Loucy (cell line): ENCODE measurements around the gene SAP30L.

Source experiments
- EZH2phosphoT487 ChIP-seq: fragments of 200-600 bp; IDR thresholded peaks from 2 replicates; pipeline ENCODE4 v1.6.1; 2018; ENCODE audit warnings: antibody characterized with exemption, mild to moderate bottlenecking, moderate library complexity, borderline replicate concordance
- TF ChIP-seq, protein P1 (sequence below): fragments of 200-600 bp; sonication (generic); conservative IDR thresholded peaks from 2 replicates; pipeline ENCODE4 v1.5.1; 2014; ENCODE audit warnings: mild to moderate bottlenecking, antibody characterized with exemption, low read length

DNA sequence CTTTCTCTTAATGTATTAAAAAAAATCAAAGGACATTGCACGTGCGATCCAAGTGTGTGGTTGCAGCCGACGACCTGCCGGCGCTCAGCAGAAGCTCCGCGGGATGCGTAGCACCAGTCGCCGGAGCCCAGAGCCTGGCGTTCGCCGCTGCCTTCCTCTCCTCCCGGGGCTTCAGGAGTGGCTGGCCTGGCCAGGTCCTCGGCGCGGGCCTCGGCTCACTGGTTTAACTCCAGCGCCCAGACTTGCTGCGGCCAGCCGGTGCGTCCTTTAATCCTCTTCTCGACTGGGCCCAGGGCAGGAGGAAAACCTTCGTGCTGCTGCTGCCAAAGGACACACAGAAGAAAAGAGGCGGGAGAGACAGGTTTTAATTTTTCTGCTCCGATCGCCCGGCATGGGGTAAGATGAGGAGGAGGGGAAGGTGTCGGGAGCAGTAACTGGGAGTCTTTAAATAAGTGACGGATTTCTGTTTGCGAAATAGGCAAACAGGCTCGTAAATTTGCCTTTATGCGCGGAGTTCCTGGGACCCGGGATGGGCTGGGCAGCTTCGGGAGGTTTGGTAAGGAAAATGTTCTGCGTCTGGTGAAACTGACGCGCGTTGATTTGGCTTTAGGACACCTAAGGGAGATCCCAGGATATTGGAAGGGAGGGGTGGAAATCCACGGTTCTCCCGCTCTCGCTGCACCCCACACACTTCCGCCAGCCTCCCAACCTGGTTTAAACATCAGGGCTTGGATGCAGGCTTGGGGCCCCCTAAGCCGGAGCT, 30.0 kb downstream of the SAP30L start:
- TF ChIP-seq, protein P1, sequence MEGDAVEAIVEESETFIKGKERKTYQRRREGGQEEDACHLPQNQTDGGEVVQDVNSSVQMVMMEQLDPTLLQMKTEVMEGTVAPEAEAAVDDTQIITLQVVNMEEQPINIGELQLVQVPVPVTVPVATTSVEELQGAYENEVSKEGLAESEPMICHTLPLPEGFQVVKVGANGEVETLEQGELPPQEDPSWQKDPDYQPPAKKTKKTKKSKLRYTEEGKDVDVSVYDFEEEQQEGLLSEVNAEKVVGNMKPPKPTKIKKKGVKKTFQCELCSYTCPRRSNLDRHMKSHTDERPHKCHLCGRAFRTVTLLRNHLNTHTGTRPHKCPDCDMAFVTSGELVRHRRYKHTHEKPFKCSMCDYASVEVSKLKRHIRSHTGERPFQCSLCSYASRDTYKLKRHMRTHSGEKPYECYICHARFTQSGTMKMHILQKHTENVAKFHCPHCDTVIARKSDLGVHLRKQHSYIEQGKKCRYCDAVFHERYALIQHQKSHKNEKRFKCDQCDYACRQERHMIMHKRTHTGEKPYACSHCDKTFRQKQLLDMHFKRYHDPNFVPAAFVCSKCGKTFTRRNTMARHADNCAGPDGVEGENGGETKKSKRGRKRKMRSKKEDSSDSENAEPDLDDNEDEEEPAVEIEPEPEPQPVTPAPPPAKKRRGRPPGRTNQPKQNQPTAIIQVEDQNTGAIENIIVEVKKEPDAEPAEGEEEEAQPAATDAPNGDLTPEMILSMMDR, result no peak
- no peak for TF ChIP-seq EZH2phosphoT487
